HepG2 (cell line): Measurements from ENCODE around the gene SFI1. TPM values are rescaled to one million over a fixed set of nuclear protein-coding genes. Genes with fewer than 3 reads are reported as not detected.

Experiments used
- ATF7-NPFF ChIP-seq: sonication (generic); formaldehyde crosslinking; IDR thresholded peaks from 2 replicates; pipeline ENCODE4 v1.8.1; 2023; ENCODE audit warnings: mild to moderate bottlenecking, low read depth, missing genetic modification reagents, moderate library complexity
- CBFB ChIP-seq: sonication (generic); formaldehyde crosslinking; IDR thresholded peaks from 2 replicates; pipeline ENCODE4 v1.4.0; 2020; ENCODE audit warnings: missing genetic modification reagents
- CEBPG ChIP-seq: IDR thresholded peaks from 2 replicates; pipeline ENCODE4 v1.6.1; 2016
- DDIT3 ChIP-seq: sonication (generic); formaldehyde crosslinking; IDR thresholded peaks from 2 replicates; pipeline ENCODE4 v1.4.0; 2020; ENCODE audit warnings: mild to moderate bottlenecking, missing genetic modification reagents
- EZH2 ChIP-seq: conservative IDR thresholded peaks from 2 replicates; pipeline ENCODE4 v1.6.1; 2012; ENCODE audit warnings: mild to moderate bottlenecking, low read depth, low read length, moderate library complexity
- FOXK1 ChIP-seq: sonication (generic); formaldehyde crosslinking; IDR thresholded peaks from 2 replicates; pipeline ENCODE4 v1.4.0; 2020; ENCODE audit warnings: low read depth, missing genetic modification reagents, borderline replicate concordance
- HDAC1 ChIP-seq: sonication (generic); formaldehyde crosslinking; IDR thresholded peaks from 2 replicates; pipeline ENCODE4 v1.5.1; 2020; ENCODE audit warnings: mild to moderate bottlenecking, missing genetic modification reagents
- HIVEP1 ChIP-seq: sonication (generic); formaldehyde crosslinking; IDR thresholded peaks from 2 replicates; pipeline ENCODE4 v1.4.0; 2020; ENCODE audit warnings: mild to moderate bottlenecking, missing genetic modification reagents
- KDM2A ChIP-seq: sonication (generic); formaldehyde crosslinking; IDR thresholded peaks from 2 replicates; pipeline ENCODE4 v1.4.0; 2020; ENCODE audit warnings: low read depth, missing genetic modification reagents, borderline replicate concordance
- KLF15 ChIP-seq: sonication (generic); formaldehyde crosslinking; IDR thresholded peaks from 2 replicates; pipeline ENCODE4 v1.8.1; 2023; ENCODE audit warnings: borderline replicate concordance, mild to moderate bottlenecking, inconsistent platforms, missing genetic modification reagents, mixed read lengths
- REST ChIP-seq, 2 experiments: IDR thresholded peaks; 2 replicates each; pipeline ENCODE4 v1.6.1; 2011 to 2012; ENCODE audit warnings: low read length in 2 of 2, borderline replicate concordance in 1 of 2, low read depth in 1 of 2, mild to moderate bottlenecking in 1 of 2, moderate library complexity in 1 of 2
- ZBTB38 ChIP-seq: sonication (generic); formaldehyde crosslinking; IDR thresholded peaks from 2 replicates; pipeline ENCODE4 v1.5.1; 2020; ENCODE audit warnings: mild to moderate bottlenecking, missing genetic modification reagents
- ZNF12 ChIP-seq: sonication (generic); formaldehyde crosslinking; IDR thresholded peaks from 2 replicates; pipeline ENCODE4 v1.5.0; 2020; ENCODE audit warnings: missing genetic modification reagents
- ZNF275 ChIP-seq: sonication (generic); formaldehyde crosslinking; IDR thresholded peaks from 2 replicates; pipeline ENCODE4 v1.8.0; 2022; ENCODE audit warnings: missing genetic modification reagents, mild to moderate bottlenecking, inconsistent platforms, borderline replicate concordance
- ZNF3 ChIP-seq: IDR thresholded peaks from 2 replicates; pipeline ENCODE4 v1.7.0; 2017; ENCODE audit warnings: inconsistent platforms
- ZNF317 ChIP-seq: sonication (generic); formaldehyde crosslinking; IDR thresholded peaks from 2 replicates; pipeline ENCODE4 v1.5.0; 2020; ENCODE audit warnings: mild to moderate bottlenecking, missing genetic modification reagents
- ZNF329 ChIP-seq: sonication (generic); formaldehyde crosslinking; IDR thresholded peaks from 2 replicates; pipeline ENCODE4 v1.9.0; 2021; ENCODE audit warnings: low read depth, mild to moderate bottlenecking, missing genetic modification reagents
- ZNF333 ChIP-seq: sonication (generic); formaldehyde crosslinking; IDR thresholded peaks from 2 replicates; pipeline ENCODE4 v1.4.0; 2020; ENCODE audit warnings: mild to moderate bottlenecking, missing genetic modification reagents, borderline replicate concordance
- ZNF350 ChIP-seq: sonication (generic); formaldehyde crosslinking; IDR thresholded peaks from 2 replicates; pipeline ENCODE4 v1.4.0; 2020; ENCODE audit warnings: mild to moderate bottlenecking, low read depth, missing genetic modification reagents, borderline replicate concordance
- ZNF564 ChIP-seq: sonication (generic); formaldehyde crosslinking; IDR thresholded peaks from 2 replicates; pipeline ENCODE4 v1.8.1; 2023; ENCODE audit warnings: mild to moderate bottlenecking, missing genetic modification reagents
- ZNF576 ChIP-seq: sonication (generic); formaldehyde crosslinking; IDR thresholded peaks from 2 replicates; pipeline ENCODE4 v1.4.0; 2020; ENCODE audit warnings: mild to moderate bottlenecking, missing genetic modification reagents
- ZNF644 ChIP-seq: IDR thresholded peaks from 2 replicates; pipeline ENCODE4 v1.6.1; 2016; ENCODE audit warnings: low read depth
- ZNF788 ChIP-seq: sonication (generic); formaldehyde crosslinking; IDR thresholded peaks from 2 replicates; pipeline ENCODE4 v1.5.0; 2020; ENCODE audit warnings: mild to moderate bottlenecking, missing genetic modification reagents, borderline replicate concordance
- ZNF816 ChIP-seq: sonication (generic); formaldehyde crosslinking; IDR thresholded peaks from 2 replicates; pipeline ENCODE4 v1.8.0; 2022; ENCODE audit warnings: missing genetic modification reagents, mild to moderate bottlenecking, borderline replicate concordance
- polyA plus RNA-seq, 8 experiments: library from polyadenylated mRNA; depleted of rRNA in 3 of 8; stranded (reverse) in 7 of 8; unstranded in 1 of 8; fragments of >200 nt; fragmentation: Illumina TruSeq in 4 of 8; extraction: Trizol in 4 of 8; gene quantifications; 2 replicates each; pipeline versions ENCODE4 v1.2.1 to v1.2.3, GENCODE V29; 2011 to 2016; ENCODE audit warnings: low read depth in 4 of 8, missing spikeins in 1 of 8, mixed read lengths in 1 of 8; ENCODE audit not compliant: insufficient read depth in 1 of 8
- total RNA-seq, 5 experiments: library from RNA; depleted of rRNA; stranded (reverse); fragments of >200 nt; fragmentation: Illumina TruSeq; extraction: Trizol; gene quantifications; 2 replicates each; pipeline ENCODE4 v1.2.3, GENCODE V29; 2016; ENCODE audit warnings: low read depth in 1 of 5

The SFI1 gene
- total and polyA plus RNA-seq, 2 of the 13 experiments (the other 11 are each of a cell fraction or from before 2014, with no cell fraction given): 20.5 to 40.1 TPM

GRCh38 chr22:31496735-31497146 is 405 bp downstream of the SFI1 start (continued):
- TF ChIP-seq ZNF333 (CRISPR knock-in tag) (peak; percentile 89; the same call in 1 of the 2 replicates), ZNF564 (CRISPR knock-in tag) (peak; percentile 3; the same call in 1 of the 2 replicates), ZNF350 (CRISPR knock-in tag) (peak; percentile 17; the same call in 1 of the 2 replicates), ZNF12 (CRISPR knock-in tag) (no peak), HDAC1 (CRISPR knock-in tag) (peak; percentile 19; the same call in 1 of the 2 replicates), FOXK1 (CRISPR knock-in tag) (no peak), ZBTB38 (CRISPR knock-in tag) (no peak), KLF15 (CRISPR knock-in tag) (no peak), ZNF644 (CRISPR knock-in tag) (no peak), ZNF816 (CRISPR knock-in tag) (no peak), EZH2 (no peak), ZNF317 (CRISPR knock-in tag) (peak; percentile 56; the same call in 1 of the 2 replicates), KDM2A (CRISPR knock-in tag) (peak; percentile 14), HIVEP1 (CRISPR knock-in tag) (peak; percentile 54; the same call in 1 of the 2 replicates), CBFB (CRISPR knock-in tag) (no peak), ZNF3 (CRISPR knock-in tag) (no peak), ATF7-NPFF (CRISPR knock-in tag) (no peak), ZNF788 (CRISPR knock-in tag) (no peak), REST (IDR thresholded peaks at IDR 0.05; ENCODE audit: borderline replicate concordance in 1 of 2, low read depth in 1 of 2, low read length in 2 of 2) (no peak), CEBPG (CRISPR knock-in tag) (no peak), DDIT3 (CRISPR knock-in tag) (no peak), ZNF329 (CRISPR knock-in tag) (no peak), ZNF576 (CRISPR knock-in tag) (0 out of 2 replicates have a peak, but pooled peaks have one; percentile 28), ZNF275 (CRISPR knock-in tag) (0 out of 2 replicates have a peak, but pooled peaks have one; percentile 0)
